Measurements from ENCODE around the gene GPR142. TPM values are rescaled to one million over a fixed set of nuclear protein-coding genes. Genes with fewer than 3 reads are reported as not detected.
A peak's percentile ranks its signal among the peaks of the same experiment; 100 is the strongest.

GPR142 gene
- total and polyA plus RNA-seq, 2 of the 8 experiments (the other 6 are each of a cell fraction or from before 2014, with no cell fraction given): 0.05 TPM; not detected in 1

DNA sequence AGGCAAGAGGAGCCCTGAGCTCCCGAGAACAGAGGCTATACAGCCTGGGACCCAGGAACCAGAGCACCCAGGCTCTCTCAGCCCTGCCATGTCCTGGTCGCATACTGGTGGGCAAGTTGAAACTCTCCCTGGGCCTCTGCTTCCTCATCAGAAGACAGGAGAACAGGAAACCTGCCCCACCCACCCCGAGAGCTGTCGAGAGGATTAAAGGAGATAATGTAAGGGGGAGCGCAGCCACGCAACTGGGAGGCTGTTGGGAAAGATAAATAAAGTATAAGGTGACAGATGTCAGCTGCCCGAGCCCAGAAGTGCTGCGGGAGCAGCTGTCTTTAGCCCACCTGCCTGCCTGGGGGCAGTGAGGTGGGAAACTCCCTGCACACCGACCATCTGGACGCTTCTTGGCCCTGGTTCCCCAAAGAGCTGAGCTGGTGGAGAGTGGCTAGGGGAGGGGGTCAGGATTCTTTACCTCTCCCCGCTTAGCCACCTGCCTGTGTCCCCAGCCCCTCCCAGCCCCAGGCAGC lies 34.5 kb upstream of the GPR142 start:
- no peak for FAIRE-seq
- H4K5ac ChIP-seq (ENCODE audit: insufficient read length, low read depth, low read length): no peak overlapping the region
- peaks cover 7 to 13% of the 10 kb centered on the region in 2 experiments; a peak in 2 of 4 replicates for H3K9me3 ChIP-seq (ENCODE audit: insufficient read depth in 2 of 2, low read depth in 1 of 2, low read length in 1 of 2)
- no peak overlapping the region for H4K8ac ChIP-seq (ENCODE audit: extremely low read depth, insufficient read depth, low read length)
- H2AFZ ChIP-seq (ENCODE audit: low read length): peak overlapping the region; percentile 39; the same call in 1 of the 2 replicates
- no peak overlapping the region for H2BK15ac ChIP-seq (ENCODE audit: low read length)
- H3K27ac ChIP-seq (ENCODE audit: low read depth, low read length): no peak overlapping the region
- H3K79me2 ChIP-seq (ENCODE audit: control insufficient read depth in 1 of 2, insufficient read depth in 2 of 2, low read length in 2 of 2): no peaks in the 10 kb centered on the region
- no peak overlapping the region for H3K14ac ChIP-seq (ENCODE audit: insufficient read length)
- no peak overlapping the region for H3K4me2 ChIP-seq (ENCODE audit: insufficient read depth in 1 of 2, low read depth in 2 of 2, low read length in 2 of 2)
- no peak overlapping the region for H3K56ac ChIP-seq (replicated peaks; ENCODE audit: insufficient read length, low read depth, low read length)
- no peak overlapping the region for H2AK5ac ChIP-seq (ENCODE audit: low read depth, low read length)
- H2BK12ac ChIP-seq (ENCODE audit: low read depth, low read length): peak overlapping the region; percentile 50; the same call in 1 of the 2 replicates
- CTCF ChIA-PET (ENCODE audit: partially characterized antibody): interaction anchor here (0.7 to 7.3 kb wide), 10 partner anchors 15 to 250 kb away, joined by 3 to 55 read pairs (median 4); partner anchors contain the start of genes BTBD17 and GPR142
- peak overlapping the region; percentile 7; the same call in 1 of the 2 replicates for H3K18ac ChIP-seq (ENCODE audit: extremely low read depth, low read length)
- H3K23ac ChIP-seq (ENCODE audit: insufficient read length): no peak overlapping the region
- H3K4me1 ChIP-seq (replicated peaks in 1 of 4; ENCODE audit: control insufficient read depth in 3 of 4, insufficient read depth in 4 of 4, low read length in 3 of 4): peaks cover 3 to 13% (median 3%) of the 10 kb centered on the region in 4 experiments; a peak in 5 of 7 replicates
- POLR2A ChIA-PET (ENCODE audit: partially characterized antibody): no interaction called here
- H3K23me2 ChIP-seq (ENCODE audit: low read depth, low read length): no peaks in the 10 kb centered on the region; the same call in 1 of the 2 replicates
- H4K20me1 ChIP-seq (replicated peaks in 1 of 2; ENCODE audit: control insufficient read depth in 1 of 2, insufficient read depth in 2 of 2, low read length in 2 of 2): no peaks in the 10 kb centered on the region
- no peak overlapping the region for H2BK120ac ChIP-seq (replicated peaks; ENCODE audit: low read depth, low read length)
- 74% methylated on average over 11 of the region's 11 CpGs; no CpG with 5 or more reads in 1 of the 2 experiments for WGBS, 2 experiments (ENCODE audit: extremely low coverage in 1 of 2, insufficient coverage in 1 of 2, insufficient read length in 1 of 2, insufficient replicate concordance in 2 of 2, low coverage in 1 of 2, low lambda C conversion rate in 2 of 2, missing lambda C conversion rate in 1 of 2)
- peaks cover 0 to 4% (median 3%) of the 10 kb centered on the region in 4 experiments; a peak in 3 of 7 replicates for H3K27me3 ChIP-seq (replicated peaks in 1 of 4; ENCODE audit: control insufficient read depth in 3 of 4, extremely low read depth in 1 of 4, insufficient read depth in 3 of 4, low read length in 3 of 4)
- H3K4ac ChIP-seq (replicated peaks; ENCODE audit: insufficient read length, low read depth, low read length): no peak overlapping the region
- H2BK20ac ChIP-seq (ENCODE audit: low read length): no peak overlapping the region
- H3K36me3 ChIP-seq (ENCODE audit: control insufficient read depth in 2 of 4, insufficient read depth in 4 of 4, low read length in 3 of 4): no peaks in the 10 kb centered on the region
- no peak for DNase-seq (ENCODE audit: low read depth in 1 of 2, low spot score in 2 of 2)
- no peak overlapping the region for H2BK5ac ChIP-seq (ENCODE audit: low read depth, low read length)
- H3K79me1 ChIP-seq (ENCODE audit: low read depth, low read length): no peaks in the 10 kb centered on the region
- H3K9ac ChIP-seq (replicated peaks in 1 of 4; ENCODE audit: extremely low read depth in 1 of 4, low read depth in 3 of 4, low read length in 3 of 4): no peak overlapping the region
- no peak overlapping the region for H3K4me3 ChIP-seq (ENCODE audit: extremely low read depth in 1 of 4, insufficient read depth in 2 of 4, low read depth in 3 of 4, low read length in 4 of 4)
- H4K91ac ChIP-seq (replicated peaks; ENCODE audit: insufficient read length, low read length): no peak overlapping the region
- TF ChIP-seq JUN (IDR thresholded peaks at IDR 0.05; ENCODE audit: low read depth, low read length): no peak
- no peak for TF ChIP-seq CEBPB (IDR thresholded peaks at IDR 0.05; ENCODE audit: low read depth, low read length)
- TF ChIP-seq POU5F1 (IDR thresholded peaks at IDR 0.05; ENCODE audit: low read depth, low read length): no peak
- TF ChIP-seq, protein P1, sequence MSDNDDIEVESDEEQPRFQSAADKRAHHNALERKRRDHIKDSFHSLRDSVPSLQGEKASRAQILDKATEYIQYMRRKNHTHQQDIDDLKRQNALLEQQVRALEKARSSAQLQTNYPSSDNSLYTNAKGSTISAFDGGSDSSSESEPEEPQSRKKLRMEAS (IDR thresholded peaks at IDR 0.05): no peak
- no peak for TF ChIP-seq SIN3A (conservative IDR thresholded peaks at IDR 0.05 in 1 of 2, IDR thresholded peaks at IDR 0.05 in 1 of 2; ENCODE audit: low read depth in 1 of 2, low read length in 2 of 2)
- no peak for TF ChIP-seq EP300 (IDR thresholded peaks at IDR 0.05; ENCODE audit: borderline replicate concordance in 1 of 2, low read depth in 2 of 2, low read length in 2 of 2)
- TF ChIP-seq CBX5 (IDR thresholded peaks at IDR 0.05; ENCODE audit: low read depth, low read length): no peak
- TF ChIP-seq, protein P2, sequence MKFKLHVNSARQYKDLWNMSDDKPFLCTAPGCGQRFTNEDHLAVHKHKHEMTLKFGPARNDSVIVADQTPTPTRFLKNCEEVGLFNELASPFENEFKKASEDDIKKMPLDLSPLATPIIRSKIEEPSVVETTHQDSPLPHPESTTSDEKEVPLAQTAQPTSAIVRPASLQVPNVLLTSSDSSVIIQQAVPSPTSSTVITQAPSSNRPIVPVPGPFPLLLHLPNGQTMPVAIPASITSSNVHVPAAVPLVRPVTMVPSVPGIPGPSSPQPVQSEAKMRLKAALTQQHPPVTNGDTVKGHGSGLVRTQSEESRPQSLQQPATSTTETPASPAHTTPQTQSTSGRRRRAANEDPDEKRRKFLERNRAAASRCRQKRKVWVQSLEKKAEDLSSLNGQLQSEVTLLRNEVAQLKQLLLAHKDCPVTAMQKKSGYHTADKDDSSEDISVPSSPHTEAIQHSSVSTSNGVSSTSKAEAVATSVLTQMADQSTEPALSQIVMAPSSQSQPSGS (IDR thresholded peaks at IDR 0.05; ENCODE audit: low read length): no peak
- no peak for TF ChIP-seq POLR2AphosphoS5 (IDR thresholded peaks at IDR 0.05; ENCODE audit: low read depth, low read length)
- TF ChIP-seq BACH1 (IDR thresholded peaks at IDR 0.05; ENCODE audit: low read length): no peak
- TF ChIP-seq NRF1 (IDR thresholded peaks at IDR 0.05; ENCODE audit: low read depth, low read length): no peak

Data from H1 (cell line).